ENCODE measurements around the gene TCEAL1.

- TF ChIP-seq TAF1 (CRISPR knock-in tag; IDR thresholded peaks at IDR 0.05) (no peak), PAWR (CRISPR knock-in tag; IDR thresholded peaks at IDR 0.05; ENCODE audit: borderline replicate concordance) (no peak), THAP7 (CRISPR knock-in tag; IDR thresholded peaks at IDR 0.05) (no peak), TFDP1 (CRISPR knock-in tag; IDR thresholded peaks at IDR 0.05; ENCODE audit: borderline replicate concordance) (no peak), KAT7 (CRISPR knock-in tag; IDR thresholded peaks at IDR 0.05; ENCODE audit: borderline replicate concordance) (no peak), NFE2L2 (IDR thresholded peaks at IDR 0.05; ENCODE audit: low read length) (no peak), ZFP37 (CRISPR knock-in tag; IDR thresholded peaks at IDR 0.05; ENCODE audit: borderline replicate concordance) (no peak), EZH2 (conservative IDR thresholded peaks at IDR 0.05; ENCODE audit: low read depth, low read length) (no peak), RBM22 (optimal IDR thresholded peaks at IDR 0.05; ENCODE audit: low read length) (no peak), BRD4 (CRISPR knock-in tag; IDR thresholded peaks at IDR 0.05) (no peak), STAG1 (CRISPR knock-in tag; IDR thresholded peaks at IDR 0.05) (no peak)
- TF ChIP-seq, protein P1, sequence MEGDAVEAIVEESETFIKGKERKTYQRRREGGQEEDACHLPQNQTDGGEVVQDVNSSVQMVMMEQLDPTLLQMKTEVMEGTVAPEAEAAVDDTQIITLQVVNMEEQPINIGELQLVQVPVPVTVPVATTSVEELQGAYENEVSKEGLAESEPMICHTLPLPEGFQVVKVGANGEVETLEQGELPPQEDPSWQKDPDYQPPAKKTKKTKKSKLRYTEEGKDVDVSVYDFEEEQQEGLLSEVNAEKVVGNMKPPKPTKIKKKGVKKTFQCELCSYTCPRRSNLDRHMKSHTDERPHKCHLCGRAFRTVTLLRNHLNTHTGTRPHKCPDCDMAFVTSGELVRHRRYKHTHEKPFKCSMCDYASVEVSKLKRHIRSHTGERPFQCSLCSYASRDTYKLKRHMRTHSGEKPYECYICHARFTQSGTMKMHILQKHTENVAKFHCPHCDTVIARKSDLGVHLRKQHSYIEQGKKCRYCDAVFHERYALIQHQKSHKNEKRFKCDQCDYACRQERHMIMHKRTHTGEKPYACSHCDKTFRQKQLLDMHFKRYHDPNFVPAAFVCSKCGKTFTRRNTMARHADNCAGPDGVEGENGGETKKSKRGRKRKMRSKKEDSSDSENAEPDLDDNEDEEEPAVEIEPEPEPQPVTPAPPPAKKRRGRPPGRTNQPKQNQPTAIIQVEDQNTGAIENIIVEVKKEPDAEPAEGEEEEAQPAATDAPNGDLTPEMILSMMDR (CRISPR knock-in tag; IDR thresholded peaks at IDR 0.05), result no peak
- TF ChIP-seq, protein P2, sequence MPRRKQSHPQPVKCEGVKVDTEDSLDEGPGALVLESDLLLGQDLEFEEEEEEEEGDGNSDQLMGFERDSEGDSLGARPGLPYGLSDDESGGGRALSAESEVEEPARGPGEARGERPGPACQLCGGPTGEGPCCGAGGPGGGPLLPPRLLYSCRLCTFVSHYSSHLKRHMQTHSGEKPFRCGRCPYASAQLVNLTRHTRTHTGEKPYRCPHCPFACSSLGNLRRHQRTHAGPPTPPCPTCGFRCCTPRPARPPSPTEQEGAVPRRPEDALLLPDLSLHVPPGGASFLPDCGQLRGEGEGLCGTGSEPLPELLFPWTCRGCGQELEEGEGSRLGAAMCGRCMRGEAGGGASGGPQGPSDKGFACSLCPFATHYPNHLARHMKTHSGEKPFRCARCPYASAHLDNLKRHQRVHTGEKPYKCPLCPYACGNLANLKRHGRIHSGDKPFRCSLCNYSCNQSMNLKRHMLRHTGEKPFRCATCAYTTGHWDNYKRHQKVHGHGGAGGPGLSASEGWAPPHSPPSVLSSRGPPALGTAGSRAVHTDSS (CRISPR knock-in tag; conservative IDR thresholded peaks at IDR 0.05), result no peak
These were observed 4.7 kb upstream of the TCEAL1 start for GRCh38 chrX:103624111-103624510.
